Measurements from ENCODE around the gene LYVE1.

DNA sequence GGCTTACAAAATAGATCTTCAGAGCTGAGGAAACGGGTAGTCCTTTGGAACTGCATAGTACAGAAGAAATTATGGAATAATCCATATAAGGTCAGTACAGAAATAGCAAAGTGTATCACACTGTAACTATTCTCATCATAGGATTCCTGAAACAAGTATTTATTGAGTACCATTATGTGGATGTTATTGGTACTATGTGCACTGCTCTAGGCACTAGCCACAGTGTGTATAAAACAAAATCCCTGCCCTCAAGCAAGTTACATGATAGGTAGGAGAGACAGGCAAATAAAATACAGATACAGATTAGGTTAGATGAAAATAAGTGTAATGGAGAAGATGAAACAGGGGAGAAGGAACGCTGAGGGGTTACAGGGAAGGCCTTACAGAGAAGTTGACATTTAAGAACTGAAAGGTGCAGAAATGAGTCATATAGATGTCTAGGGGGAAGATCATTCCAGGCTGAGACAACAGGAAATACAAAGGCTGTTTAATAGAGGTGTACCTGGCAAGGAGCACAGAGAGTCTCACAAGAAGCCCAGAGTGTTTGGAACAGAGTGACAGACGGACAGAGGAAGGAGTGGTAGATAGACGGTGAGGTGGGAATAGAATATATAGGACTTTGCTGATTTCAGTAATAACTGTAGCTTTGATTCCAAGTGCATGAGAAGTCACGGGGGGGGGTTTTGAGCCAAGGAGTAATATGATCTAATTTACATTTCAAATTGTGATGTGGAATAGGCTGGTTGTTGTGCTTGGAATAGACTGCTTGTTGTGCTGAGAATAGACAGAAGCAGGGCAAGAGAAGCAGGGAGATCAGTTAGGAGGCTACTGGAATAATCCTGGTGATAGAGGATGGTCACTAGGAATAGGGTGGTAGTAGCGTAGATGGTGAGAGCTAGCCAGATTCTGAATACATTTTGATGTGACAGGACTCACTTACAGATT lies 41.2 kb downstream of the LYVE1 start:
- TF ChIP-seq CTCF (conservative IDR thresholded peaks at IDR 0.05; ENCODE audit: low read depth, low read length) (no peak), EZH2 (IDR thresholded peaks at IDR 0.05; ENCODE audit: borderline replicate concordance, low read depth, low read length, poor library complexity, severe bottlenecking) (no peak)

Data from A673 (cell line).